HEK293T (cell line): ENCODE measurements around the gene ZC3H4.

Experiments used
- BHLHE40 ChIP-seq: fragments of 450-650 bp; IDR thresholded peaks from 2 replicates; pipeline ENCODE4 v1.6.1; 2016; ENCODE audit warnings: mild to moderate bottlenecking, moderate library complexity, borderline replicate concordance
- CTBP1 ChIP-seq: fragments of 450-650 bp; IDR thresholded peaks from 2 replicates; pipeline ENCODE4 v1.6.1; 2016; ENCODE audit warnings: borderline replicate concordance
- ELF4 ChIP-seq: fragments of 450-650 bp; IDR thresholded peaks from 2 replicates; pipeline ENCODE4 v1.6.1; 2017; ENCODE audit warnings: antibody characterized with exemption
- FOXA1 ChIP-seq: fragments of 450-650 bp; IDR thresholded peaks from 2 replicates; pipeline ENCODE4 v1.6.1; 2016; ENCODE audit warnings: mild to moderate bottlenecking
- FOXK2 ChIP-seq: fragments of 450-650 bp; IDR thresholded peaks from 2 replicates; pipeline ENCODE4 v1.6.1; 2016; ENCODE audit warnings: mild to moderate bottlenecking
- FOXM1 ChIP-seq: fragments of 450-650 bp; IDR thresholded peaks from 2 replicates; pipeline ENCODE4 v1.6.1; 2017; ENCODE audit warnings: mild to moderate bottlenecking, borderline replicate concordance
- HDGF ChIP-seq: fragments of 450-650 bp; IDR thresholded peaks from 2 replicates; pipeline ENCODE4 v1.6.1; 2017; ENCODE audit warnings: antibody characterized with exemption, borderline replicate concordance
- L3MBTL2 ChIP-seq: fragments of 450-650 bp; conservative IDR thresholded peaks from 2 replicates; pipeline ENCODE4 v1.6.1; 2016; ENCODE audit warnings: mild to moderate bottlenecking
- PKNOX1 ChIP-seq: fragments of 450-650 bp; IDR thresholded peaks from 2 replicates; pipeline ENCODE4 v1.6.1; 2016
- SP1 ChIP-seq: fragments of 450-650 bp; IDR thresholded peaks from 2 replicates; pipeline ENCODE4 v1.6.1; 2017
- SUZ12 ChIP-seq: fragments of 450-650 bp; IDR thresholded peaks from 2 replicates; pipeline ENCODE4 v1.6.1; 2016; ENCODE audit warnings: mild to moderate bottlenecking
- TARDBP ChIP-seq: fragments of 450-650 bp; IDR thresholded peaks from 2 replicates; pipeline ENCODE4 v1.6.1; 2016
- ZNF384 ChIP-seq: fragments of 450-650 bp; IDR thresholded peaks from 2 replicates; pipeline ENCODE4 v1.6.1; 2016

DNA sequence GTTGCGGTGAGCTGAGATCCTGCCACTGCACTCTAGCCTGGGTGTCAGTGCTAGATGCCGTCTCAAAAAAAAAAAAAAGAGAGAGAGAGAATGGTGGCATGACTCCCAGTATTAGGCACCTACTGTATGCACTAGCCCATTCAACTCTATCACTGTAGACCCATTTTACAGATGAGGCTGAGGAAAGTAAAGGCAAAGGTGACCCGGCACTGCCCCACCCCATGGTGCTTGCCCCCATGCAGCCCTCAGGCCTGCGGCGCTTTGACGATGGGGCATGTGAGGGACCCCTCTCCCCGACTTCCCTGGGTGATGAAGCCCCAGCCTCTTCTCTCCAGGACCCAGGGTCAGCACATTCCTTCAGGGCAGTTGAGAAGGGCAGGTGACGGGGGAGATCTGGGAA is 86.7 kb downstream of the ZC3H4 start:
- TF ChIP-seq FOXM1 (no peak), PKNOX1 (no peak), L3MBTL2 (no peak), ELF4 (no peak), CTBP1 (no peak), BHLHE40 (no peak), HDGF (no peak), TARDBP (no peak), SUZ12 (no peak), FOXA1 (no peak), SP1 (no peak), FOXK2 (no peak), ZNF384 (no peak)
